Measurements from ENCODE around the gene KRTAP5-8. TPM values are rescaled to one million over a fixed set of nuclear protein-coding genes. Genes with fewer than 3 reads are reported as not detected.
A peak's percentile ranks its signal among the peaks of the same experiment; 100 is the strongest.
"Not testable (repeated sequence)": the region's sequence is repeated elsewhere in the genome, so short reads cannot be mapped to it uniquely, and the experiment has no call there.

The KRTAP5-8 gene
- total RNA-seq, 1 experiment from 2014 or later: not detected

DNA sequence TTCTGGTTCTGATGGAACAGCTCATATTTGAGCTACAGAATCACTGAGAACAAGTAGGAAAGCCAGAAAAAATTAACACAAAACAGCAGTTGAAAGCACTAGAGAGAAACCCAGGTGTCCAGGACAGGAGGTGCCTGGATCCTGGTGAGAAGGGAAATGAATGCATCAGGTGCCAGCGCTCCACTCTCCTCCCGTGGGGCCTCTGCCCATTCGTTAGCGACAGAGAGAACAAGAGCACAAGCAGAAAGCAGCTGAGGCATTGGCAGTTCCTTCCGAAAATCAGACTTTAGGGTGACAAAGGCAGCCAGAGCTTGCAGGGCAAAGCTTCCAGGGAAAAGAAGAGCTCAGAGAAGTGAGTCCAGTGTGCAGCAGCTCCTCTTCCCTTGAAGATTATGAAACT, 30.7 kb upstream of the KRTAP5-8 start:
- DNase-seq (ENCODE audit: low read depth): no peak

DNA sequence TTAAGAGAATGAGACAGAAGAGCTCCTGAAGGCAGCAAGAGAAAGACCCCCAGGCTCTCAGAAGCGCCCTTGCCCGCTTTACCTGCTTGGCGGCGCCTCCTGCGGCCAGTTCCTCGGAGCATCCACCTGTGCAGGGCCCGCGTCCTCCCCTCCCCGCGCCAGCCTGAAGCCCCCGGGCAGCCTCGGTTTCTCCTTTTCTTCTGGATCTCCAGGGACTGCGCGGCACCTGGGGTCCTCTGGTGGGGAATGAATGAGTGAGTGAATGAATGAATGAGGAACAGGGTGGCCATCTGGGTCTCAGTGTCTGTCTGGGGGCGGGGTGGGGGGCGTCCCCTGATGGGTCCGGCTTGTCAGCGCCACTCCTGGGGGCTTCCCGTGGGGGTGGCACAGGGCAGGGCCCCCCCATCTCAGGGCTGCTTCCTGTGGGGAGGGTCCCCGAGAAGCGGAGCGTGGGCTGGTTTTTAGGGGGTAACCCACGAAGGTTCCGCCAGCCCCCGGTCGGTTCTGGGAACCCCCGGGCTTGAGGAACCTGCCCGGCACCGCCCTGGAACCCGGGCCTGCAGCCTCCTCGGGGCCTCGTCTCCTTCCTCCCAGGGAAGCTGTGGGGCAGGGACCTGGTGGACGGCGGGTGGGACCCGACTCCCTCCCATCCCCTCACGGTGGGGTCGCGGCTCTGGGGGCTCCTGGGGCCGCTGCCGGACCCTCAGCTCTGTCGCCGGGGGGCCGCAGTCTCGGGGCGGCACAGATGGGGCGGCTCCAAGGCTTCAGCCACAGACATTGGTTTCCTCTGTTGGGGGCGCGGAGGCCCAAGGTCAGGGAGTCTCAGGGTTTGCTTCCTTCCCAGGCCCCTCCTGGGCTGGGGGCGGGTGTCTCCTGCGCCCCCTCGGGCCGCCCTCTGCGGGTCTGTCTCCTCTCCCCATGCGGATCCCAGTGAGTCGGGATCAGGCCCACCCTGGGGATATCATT, 19.0 kb upstream of the KRTAP5-8 start:
- DNase-seq (ENCODE audit: low read depth): no peak

DNA sequence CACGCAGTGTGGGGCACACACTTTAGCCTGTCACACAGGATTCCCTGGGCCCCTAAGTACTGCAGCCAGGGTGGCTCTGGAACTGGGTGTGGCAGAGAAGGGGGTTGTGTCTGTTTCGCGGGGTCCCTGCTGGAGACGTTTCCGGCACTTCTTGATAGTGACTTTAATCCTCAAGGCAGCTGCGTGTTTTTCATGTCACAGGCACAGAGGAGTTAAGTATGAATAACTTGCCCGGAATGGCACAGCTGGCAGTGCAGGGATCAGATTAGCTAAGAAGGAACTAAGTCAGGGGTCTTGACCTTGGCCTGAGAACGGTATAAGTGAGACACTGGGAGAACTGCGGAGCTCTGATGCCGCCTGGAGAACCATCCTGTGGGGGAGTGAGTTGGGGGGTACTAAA, 18.3 kb upstream of the KRTAP5-8 start:
- DNase-seq (ENCODE audit: low read depth): no peak

DNA sequence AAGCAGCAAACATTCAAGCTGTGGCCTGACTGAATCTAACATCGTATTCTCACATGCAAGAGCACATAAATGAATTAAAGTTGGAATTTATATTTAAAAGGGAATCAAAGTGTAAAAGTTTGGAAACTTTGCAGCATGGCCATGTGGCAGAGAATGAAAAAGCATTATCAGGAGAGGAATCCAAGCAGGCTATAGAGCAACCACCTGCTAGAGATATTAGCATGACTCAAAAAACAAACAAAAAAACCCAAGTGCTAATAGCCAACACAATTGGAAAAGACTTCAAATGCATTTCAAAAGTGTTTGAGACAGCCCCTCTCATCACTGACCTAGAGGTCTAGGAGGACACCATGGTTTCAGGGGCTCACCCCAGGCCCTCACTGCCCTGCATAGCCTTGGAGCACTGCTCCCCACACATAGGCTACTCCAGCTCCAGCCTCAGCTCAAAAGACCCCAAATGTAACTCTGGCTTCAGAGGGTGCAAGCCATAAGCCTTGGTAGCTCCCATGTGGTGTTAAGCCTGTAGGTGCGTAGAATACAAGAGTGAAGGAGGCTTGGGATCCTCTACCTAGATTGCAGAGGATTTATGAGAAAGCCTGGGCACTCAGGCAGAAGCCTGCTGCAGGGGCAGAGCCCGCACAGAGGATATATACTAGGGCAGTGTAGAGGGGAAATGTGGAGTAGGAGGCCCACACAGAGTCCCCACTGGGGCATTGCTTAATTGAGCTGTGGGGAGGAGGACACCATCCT, 12.5 kb upstream of the KRTAP5-8 start:
- no peak for DNase-seq (ENCODE audit: low read depth)

DNA sequence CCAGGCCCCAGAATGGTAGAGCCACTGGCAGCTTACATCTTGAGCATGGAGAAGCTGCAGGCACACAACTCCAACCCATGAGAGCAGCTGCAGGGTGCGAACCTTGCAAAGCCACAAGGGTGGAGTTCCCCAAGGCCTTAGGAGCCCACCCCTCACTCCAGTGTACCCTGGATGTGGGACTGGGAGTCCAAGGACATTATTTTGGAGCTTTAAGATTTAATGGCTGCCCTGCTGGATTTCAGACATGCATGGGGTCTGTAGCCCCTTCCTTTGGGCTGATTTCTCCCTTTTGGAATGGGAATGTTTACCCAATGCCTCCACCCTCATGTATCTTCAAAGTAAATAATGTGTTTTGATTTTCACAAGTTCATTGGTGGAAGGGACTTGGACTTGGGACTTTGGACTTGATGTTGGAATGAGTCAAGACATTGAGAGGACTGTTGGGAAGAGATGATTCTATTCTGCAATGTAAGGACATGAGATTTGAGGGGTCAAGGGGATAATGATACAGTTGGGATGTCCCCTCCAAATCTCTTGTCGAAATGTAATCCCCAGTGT, 11.8 kb upstream of the KRTAP5-8 start:
- no peak for DNase-seq (ENCODE audit: low read depth)

DNA sequence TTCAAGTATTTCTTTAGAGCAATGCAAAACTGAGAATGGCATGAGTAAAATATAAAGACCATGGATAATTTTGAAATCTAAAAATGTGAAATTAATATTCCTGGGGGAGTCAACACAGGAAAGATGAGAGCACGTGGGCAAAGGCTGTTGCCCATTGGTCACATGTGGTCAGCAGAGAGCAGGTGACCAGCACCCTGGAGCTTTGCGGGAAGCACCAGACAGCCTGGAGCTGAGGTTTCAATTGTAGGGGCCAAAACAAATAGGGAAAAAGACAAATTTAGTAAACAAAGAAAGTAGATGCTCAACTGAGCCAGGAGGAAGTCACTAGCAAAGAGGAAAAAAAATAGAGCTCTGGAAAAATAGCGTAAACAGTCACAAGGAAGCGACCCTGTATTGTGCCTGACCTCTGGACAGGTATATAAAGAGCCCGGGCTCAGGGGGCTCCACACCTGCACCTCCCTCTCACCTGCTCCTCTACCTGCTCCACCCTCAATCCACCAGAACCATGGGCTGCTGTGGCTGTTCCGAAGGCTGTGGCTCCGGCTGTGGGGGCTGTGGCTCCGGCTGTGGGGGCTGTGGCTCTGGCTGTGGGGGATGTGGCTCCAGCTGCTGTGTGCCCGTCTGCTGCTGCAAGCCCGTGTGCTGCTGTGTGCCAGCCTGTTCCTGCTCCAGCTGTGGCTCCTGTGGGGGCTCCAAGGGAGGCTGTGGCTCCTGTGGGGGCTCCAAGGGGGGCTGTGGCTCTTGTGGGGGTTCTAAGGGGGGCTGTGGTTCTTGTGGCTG, 10.8 kb upstream of the KRTAP5-8 start, which contains the start of gene KRTAP5-7:
Gene KRTAP5-7 (plus strand): TSS at position 472 of the 780 bp plus-strand sequence. CDS start 34 bp downstream, at position 506.
- DNase-seq (ENCODE audit: low read depth): not testable (repeated sequence)

DNA sequence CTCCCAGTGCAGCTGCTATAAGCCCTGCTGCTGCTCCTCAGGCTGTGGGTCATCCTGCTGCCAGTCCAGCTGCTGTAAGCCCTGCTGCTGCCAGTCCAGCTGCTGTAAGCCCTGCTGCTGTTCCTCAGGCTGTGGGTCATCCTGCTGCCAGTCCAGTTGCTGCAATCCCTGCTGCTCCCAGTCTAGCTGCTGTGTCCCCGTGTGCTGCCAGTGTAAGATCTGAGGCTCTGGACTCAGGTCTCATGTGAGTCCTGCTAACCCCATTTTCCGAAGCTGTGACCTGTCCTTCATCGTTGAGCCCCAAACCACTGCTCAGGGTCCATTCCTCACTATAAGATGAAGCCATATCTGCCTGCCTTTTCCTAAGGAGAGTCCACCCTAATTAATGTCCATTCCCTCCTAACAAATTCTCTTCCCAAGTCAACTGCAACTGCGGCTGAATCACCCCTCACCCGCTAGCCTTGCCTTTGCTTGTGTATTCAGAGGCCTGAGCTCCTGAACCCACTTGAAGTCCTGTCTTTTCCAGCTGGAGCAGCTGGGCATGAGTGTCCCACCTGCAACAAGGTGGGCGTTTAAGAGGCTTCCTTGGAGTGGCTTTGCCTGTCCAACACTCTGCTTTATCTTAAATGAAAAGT, 10.1 kb upstream of the KRTAP5-8 start:
- DNase-seq (ENCODE audit: low read depth): no peak

DNA sequence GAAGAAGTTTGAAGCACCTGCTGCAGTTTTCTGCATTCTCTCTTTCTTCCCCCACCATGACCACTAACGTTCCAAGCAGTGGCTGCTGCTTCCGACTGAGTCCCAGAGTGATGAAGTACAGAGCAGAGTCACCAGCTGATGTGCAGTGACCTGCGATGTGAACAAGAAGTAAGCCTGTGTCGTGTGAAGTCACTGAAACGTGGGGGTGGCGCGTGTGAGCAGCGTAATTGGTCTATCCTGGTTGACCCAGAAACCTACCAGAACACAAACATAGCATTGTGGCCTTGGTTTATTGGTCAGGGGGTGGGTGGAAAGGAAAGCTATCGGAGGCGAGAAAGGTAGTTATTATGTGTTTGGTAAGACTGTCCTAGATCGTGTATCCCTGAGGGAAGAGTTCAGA, 7.2 kb upstream of the KRTAP5-8 start:
- DNase-seq (ENCODE audit: low read depth): no peak

DNA sequence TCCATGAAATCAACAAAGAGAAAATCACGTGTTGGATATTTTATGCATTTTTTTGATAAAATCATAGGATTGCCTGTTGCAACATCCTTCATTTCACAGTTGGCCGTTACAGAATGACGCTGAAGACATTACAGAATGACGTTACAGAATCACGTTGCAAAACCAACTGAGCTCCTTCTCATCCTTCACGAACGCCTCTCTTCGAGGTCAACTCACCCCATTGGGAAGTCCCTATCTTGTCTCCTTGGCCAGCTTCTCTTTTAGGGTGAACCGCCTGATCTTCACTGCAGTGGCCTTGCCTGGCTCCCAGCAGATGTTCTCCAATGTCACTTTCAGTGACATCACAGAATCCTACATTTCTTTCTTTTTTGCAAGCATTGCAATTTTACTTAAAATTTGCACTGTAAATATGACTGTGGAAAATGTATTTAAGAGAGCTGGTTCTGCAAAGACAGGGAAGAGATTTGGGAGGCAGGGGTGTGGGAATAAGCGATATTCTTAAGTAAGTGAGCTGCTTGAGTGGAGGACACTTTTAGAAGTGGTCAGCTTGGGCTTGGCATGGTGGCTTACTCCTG, 5.7 kb upstream of the KRTAP5-8 start:
- no peak for DNase-seq (ENCODE audit: low read depth)

DNA sequence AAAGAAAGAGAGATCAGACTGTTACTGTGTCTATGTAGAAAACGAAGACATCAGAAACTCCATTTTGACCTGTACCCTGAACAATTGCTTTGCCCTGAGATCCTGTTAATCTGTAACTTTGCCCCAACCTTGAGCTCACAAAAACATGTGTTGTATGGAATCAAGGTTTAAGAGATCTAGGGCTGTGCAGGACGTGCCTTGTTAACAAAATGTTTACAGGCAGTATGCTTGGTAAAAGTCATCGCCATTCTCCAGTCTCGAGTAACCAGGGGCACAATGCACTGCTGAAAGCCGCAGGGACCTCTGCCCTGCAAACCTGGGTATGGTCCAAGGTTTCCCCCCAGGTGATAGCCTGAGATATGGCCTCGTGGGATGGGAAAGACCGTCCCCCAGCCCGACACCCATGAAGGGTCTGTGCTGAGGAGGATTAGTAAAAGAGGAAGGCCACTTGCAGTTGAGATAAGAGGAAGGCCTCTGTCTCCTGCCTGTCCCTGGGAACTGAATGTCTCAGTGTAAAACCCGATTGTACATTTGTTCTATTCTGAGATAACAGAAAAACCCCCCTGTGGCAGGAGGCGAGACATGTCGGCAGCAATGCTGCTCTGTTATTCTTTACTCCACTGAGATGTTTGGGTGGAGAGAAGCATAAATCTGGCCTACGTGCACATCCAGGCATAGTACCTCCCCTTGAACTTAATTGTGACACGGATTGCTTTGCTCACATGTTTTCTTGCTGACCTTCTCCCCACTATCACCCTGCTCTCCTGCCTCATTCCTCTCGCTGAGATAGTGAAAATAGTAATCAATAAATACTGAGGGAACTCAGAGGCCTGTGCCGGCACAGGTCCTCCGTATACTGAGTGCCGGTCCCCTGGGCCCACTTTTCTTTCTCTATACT, 2.9 kb upstream of the KRTAP5-8 start:
- DNase-seq (ENCODE audit: low read depth): not testable (repeated sequence)

DNA sequence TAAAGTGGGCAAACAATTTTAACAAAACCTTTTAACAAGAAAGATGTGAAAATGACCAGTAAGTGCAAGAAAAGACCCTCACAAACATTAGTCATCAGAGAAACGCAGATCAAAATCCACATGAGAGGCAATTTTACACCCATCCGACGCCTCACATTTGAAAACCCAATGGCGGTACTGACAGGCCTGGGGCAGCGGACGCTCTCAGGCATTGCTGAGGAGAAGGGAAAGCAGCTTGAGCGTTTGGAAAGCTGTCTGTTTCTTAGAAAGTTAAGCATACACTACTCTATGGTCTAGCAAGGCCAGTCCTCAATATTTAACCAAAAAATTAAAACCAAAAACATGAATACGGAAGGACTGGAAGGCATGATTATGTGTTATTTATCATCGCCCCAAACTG, 2.0 kb upstream of the KRTAP5-8 start:
- DNase-seq (ENCODE audit: low read depth): no peak

DNA sequence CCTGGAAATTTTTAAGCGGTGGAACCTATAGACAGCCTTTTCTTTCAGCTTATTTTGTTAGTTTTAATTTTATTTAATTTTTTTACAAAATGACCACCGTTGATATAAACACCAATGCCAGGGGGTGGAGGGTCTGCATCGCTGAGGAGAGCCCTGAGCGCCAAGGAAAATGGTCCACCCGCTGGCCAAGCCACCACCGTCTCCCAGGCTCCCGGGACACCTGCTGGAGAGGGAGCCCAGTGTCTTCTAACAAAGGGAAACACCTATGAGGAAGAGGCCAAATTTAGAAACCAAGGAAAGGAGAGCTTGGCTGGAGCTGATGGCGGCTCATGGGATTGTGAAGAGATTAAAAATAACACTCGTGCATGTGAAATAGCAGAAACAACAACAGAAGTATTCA, 288 bp upstream of the KRTAP5-8 start:
- no peak for DNase-seq (ENCODE audit: low read depth)

DNA sequence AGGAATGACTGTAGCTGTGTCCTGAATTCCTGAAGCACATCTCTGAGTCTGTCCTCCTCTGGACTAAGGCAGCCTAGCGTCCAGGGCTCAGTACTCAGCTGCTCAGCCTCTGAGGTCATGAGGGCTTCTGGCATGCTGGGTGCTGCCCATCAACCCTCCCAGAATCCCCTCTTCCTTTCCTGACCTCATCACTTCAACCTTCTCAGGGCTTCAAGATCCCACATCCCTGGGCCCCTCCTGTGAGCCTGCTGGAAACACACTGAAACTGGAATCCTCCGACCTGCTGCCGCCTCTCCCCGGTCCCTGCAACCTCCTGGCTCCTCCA, 803 bp downstream of the KRTAP5-8 start:
- no peak for DNase-seq (ENCODE audit: low read depth)

DNA sequence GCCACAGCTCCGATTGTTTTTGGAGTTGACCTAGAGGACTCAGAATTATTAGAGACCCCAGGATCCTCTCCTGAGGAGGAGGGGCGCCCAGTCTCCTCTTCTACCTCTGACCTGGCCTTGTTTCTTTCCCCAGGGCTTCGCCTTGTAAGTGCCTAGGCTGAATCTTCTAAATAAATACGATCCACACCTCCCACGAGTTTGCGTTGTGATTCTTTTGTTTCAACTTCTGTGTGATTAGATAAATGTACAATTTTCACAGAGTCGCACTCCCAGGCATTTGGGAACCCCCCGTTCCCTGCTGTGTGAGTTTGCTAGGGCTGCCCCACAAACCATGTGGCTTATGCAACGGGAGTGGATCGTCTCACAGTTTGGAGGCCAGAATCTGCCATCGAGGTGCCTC, 1.2 kb downstream of the KRTAP5-8 start:
- no peak for DNase-seq (ENCODE audit: low read depth)

DNA sequence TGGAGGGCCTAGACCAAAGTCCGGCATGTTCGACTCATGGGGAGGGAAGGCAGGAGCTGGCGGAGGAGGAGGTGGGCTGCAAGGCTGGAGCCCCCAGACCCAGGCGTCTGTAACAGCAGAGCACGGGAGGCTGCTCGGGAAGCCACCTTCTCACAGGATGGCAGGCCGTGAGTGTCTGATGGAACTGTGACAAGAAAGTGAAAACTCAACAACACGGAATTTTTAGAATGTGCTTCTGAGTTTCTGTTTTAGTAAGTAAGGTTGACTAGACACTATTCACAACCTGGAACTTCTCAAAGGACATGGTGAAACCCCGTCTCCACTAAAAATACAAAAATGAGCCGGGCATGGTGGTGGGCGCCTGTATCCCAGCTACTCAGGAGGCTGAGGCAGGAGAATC, 2.1 kb downstream of the KRTAP5-8 start:
- DNase-seq (ENCODE audit: low read depth): not testable (repeated sequence)

DNA sequence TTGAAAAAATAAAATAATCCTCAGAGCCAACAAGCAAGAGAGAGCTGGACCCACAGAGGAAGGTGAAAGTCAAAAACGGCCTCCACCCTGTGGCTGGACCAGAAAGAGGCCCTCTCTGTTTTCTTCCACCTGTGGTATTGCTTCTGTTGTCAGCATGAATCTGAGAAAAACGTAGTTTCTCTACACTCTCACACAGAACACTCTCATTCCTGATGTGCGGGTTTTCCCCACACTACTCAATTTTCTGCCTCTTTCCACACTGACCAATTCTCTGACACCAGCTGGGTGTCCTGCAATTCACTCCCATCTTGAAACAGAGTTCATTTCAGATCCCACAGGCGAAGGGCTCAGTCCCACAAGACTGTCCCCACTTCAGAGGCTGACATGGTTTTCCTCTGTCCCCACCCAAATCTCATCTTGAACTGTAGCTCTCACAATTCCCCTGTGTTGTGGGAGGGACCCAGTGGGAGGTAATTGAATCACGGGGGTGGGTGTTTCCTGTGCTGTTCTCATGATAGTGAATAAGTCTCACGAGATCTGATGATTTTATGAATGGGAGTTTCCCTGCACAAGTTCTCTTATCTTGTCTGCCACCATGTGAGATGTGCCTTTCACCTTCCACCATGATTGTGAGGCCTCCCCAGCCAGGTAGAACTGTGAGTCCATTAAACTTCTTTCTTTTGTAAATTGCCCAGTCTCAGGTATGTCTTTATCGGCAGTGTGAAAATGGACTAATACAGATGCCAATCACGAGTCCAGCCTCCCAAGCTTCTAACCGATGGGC, 2.9 kb downstream of the KRTAP5-8 start:
- DNase-seq (ENCODE audit: low read depth): not testable (repeated sequence)

DNA sequence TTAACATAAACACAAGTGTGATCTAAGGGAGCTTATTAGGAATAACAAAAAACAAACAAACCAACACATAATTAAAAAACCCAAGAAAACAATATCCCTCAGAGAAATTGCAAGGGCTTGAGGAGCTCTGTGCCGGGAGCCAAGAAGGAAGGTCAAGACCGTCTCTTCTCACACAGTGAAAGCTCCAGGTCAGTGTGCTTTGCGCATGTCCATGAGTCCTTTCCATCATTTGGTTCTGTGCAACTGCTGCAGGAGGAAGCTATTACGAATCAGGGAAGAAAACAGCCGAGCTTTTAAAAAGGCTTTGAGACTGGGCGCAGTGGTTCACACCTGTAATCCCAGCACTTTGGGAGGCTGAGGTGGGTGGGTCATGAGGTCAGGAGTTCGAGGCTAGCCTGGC, 4.6 kb downstream of the KRTAP5-8 start:
- DNase-seq (ENCODE audit: low read depth): no peak

DNA sequence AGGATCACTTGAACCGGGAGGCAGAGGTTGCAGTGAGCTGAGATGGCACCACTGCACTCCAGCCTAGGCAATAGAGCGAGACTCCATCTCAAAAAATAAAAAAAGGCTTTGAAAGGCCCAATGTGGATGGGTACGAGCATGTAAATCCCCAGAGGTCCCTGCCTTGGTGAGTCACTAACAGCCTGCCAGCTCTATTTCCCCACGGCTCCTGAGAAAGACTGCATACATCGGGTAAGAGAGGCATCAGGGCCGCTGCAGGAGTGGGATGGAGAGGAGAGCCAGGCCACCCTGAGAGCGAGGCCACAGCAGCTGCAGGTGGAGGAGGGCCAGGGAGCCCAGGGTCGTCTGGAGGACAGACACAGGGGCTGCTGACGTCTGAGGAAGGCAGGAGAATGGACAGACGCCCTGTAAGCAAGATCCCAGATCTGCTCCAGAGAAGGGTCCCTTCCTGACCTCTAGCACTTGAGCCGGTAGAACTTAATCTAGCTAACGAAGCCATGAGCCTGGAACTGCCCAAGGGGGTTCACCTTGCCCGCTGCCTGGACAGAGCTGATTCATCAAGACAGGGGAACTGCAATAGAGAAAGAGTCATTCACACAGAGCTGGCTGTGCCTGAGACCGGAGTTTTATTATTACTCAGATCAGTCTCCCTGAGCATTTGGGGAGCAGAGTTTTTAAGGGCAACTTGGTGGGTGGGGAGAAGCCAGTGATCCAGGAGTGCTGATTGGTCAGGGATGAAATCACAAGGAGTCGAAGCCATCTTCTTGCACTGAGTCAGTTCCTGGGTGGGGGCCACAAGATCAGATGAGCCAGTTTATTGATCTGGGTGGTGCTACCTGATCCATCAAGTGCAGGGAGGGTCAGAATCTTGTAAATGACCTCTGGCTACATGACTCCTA, 5.3 kb downstream of the KRTAP5-8 start:
- peak; percentile 3 for DNase-seq (ENCODE audit: low read depth)
